GM21381 (cell line): ENCODE results near the gene ADAMTSL4.
"Not testable (repeated sequence)": the region's sequence is repeated elsewhere in the genome, so short reads cannot be mapped to it uniquely, and the experiment has no call there.

Experiments
- ATAC-seq: cut with Tn5 transposase; IDR thresholded peaks from one replicate; pipeline ENCODE4 v1.9.1; 2021; ENCODE audit warnings: mild to moderate bottlenecking, moderate library complexity; ENCODE audit not compliant: unreplicated experiment

The ADAMTSL4 gene

GRCh38 chr1:150579945-150580642, 30.9 kb downstream of the ADAMTSL4 start:
- ATAC-seq = no peak

GRCh38 chr1:150580966-150581365, 31.8 kb downstream of the ADAMTSL4 start:
- not testable (repeated sequence) for ATAC-seq

DNA sequence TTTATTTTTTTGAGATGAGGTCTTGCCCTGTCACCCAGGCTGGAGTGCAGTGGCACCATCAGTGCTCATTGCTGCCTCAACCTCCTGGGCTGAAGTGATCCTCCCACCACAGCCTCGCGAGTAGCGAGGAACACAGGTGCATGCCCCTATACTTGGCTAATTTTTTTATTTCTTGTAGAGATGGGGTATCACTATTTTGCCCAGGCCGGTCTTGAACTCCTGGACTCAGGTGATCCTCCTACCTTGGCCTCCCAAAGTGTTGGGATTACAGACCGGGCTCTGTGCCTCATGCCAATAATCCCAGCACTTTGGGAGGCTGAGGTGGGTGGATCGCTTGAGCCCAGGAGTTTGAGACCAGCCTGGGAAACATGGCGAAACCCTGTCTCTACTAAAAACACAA, 32.2 kb downstream of the ADAMTSL4 start:
- not testable (repeated sequence) for ATAC-seq

GRCh38 chr1:150581962-150582361, 32.8 kb downstream of the ADAMTSL4 start:
- ATAC-seq = not testable (repeated sequence)

DNA sequence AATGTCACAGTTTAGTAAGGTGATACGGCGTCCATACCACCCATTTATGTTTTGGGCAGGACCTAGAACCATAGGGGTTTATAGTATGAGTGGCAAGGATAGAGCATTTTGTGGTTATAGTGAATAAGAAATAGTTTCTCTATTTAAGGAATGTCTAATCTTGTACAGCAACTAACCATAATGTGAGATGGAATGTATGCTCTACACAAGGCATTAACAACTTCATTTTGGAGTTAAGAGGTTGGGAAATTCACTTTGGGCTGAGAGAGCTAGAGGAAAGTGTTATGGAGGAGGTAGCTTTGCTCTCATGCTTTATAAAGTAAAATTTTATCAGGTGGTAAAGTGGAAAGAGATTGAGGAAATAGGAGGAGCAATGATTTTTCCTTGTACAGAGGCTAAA, 33.2 kb downstream of the ADAMTSL4 start:
- ATAC-seq = no peak

DNA sequence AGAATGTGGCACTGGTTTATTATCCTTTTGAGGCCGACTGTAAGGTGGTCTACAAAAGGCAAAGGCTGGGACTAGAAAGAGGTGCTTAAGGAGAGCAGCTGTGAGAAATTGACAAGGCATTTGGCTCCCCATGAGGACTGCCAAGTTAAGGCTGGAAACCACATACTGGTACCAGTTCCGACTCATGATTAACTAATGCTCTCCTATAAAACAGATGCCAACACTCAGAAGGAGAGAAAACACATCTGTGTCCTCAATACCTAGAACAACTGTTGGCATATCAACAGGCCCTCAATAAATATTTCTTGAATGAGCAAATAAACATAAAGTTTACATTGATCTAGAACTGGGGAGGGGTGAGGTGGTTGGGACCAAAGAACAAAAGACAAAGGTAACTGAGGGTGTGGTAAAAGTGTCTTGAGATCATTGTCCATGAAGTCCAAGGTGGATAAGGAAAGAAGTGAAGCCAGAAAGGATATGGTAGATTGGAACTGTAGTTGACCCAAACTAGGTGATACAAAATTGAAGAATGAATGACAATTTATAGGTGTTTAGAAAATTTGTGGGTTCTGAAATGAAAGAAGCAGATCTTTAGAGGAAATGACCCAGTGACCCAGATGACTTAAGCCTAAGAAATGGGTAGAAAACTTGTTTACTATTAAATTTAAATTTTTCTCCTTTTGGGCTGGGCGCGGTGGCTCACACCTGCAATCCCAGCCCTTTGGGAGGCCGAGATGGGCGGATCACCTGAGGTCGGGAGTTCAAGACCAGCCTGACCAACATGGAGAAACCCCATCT, 47.1 kb downstream of the ADAMTSL4 start:
- no peak for ATAC-seq

- no peak for ATAC-seq
These were observed 47.8 kb downstream of the ADAMTSL4 start for GRCh38 chr1:150596976-150597375.

DNA sequence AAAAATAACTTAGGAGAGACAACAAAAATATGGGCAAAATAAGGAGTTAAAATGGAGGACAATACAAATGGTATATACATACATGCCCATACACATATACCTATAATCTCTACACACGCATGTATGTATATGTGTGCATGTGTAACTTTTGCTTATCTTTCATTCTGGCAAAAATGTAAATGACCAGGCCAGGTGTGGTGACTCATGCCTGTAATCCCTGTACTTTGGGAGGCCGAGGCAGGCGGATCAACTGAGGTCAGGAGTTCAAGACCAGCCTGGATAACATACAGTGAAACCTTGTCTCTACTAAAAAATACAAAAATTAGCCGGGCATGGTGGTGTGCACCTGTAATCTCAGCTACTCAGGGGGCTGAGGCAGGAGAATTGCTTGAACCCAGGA, 49.1 kb downstream of the ADAMTSL4 start:
- not testable (repeated sequence) for ATAC-seq

DNA sequence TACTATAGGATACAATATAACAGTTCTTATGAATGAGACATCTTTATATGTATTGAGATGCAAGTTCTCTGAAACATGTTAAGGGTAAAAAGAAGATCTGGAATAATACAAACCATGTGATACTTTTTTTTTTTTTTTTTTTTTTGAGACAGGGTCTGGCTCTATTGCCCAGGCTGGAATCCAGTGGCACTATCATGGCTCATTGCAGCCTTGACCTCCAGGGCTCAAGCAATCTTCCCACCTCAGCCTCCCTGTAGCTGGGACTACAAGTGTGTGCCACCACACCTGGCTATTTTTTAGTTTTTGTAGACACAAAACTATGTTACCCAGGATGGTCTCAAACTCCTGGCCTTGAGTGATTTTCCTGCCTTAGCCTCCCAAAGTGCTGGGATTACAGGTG, 52.3 kb downstream of the ADAMTSL4 start:
- no peak for ATAC-seq

DNA sequence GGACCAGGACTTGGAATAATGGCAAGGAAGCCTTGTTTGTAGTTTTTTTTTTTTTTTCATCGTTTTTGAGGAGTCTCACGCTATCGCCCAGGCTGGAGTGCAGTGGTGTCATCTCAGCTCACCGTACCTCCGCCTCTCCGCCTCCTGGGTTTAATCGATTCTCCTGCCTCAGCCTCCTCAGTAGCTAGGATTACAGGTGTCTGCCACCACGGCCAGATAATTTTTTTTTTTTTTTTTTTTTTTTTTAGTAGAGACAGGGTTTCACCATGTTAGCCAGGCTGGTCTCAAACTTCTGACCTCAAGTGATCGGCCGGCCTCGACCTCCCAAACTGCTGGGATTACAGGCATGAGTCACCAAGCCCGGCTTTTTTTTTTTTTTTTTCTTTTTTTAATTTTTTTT, 53.2 kb downstream of the ADAMTSL4 start:
- not testable (repeated sequence) for ATAC-seq

- ATAC-seq = no peak
These were observed 54.5 kb downstream of the ADAMTSL4 start for GRCh38 chr1:150603711-150604110.

GRCh38 chr1:150604226-150604588, 55.0 kb downstream of the ADAMTSL4 start:
- ATAC-seq = no peak

GRCh38 chr1:150605451-150605731, 56.2 kb downstream of the ADAMTSL4 start:
- ATAC-seq = not testable (repeated sequence)

DNA sequence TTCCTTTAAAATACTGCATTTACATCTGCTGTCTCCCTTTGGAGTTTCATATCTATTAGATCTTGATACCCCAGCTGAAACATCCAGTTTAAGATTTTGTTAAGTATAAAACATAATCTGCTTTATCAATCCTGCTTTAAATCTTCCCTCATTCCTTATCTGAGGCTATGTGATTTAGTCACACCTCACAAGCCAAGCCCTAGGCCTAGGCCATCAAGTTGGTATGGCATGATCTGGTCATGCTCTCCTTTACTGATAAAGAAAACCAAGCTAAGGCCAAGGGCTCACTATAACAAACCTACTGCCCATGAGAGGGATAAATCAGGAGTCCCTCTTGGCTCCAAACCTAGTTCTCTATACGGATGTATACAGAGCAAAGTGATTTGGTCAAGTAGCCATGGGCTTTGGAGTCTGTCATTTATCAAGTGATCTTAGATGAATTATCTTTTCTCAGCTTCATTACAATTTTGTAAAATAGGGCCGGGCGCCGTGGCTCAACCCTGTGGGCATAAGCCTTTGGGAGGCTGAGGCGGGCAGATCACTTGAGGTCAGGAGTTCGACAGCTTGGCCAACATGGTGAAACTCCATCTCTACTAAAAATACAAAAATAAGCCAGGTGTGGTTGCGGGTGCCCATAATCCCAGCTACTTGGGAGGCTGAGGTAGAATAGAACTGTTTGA, 57.4 kb downstream of the ADAMTSL4 start:
- no peak for ATAC-seq

DNA sequence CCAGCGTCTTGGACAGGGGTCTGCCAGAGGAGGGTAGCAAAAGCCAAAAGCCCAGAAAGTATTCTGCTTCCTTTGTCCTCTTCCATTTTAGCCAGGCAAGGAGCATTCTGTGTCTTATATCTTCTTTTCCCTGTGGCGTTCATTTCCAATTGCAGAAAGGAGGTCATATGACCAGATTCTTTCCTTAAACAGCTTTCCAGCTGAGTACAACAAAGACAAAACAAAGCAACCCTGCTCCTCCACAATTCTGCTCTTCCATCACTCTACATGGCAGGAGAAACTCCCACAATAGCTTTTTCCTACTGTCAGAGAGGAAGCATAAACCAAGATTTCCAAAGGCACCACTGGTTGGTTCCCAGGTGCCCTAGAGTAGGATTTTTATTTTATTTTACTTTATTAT, 60.5 kb downstream of the ADAMTSL4 start:
- ATAC-seq = no peak
